ENCODE data around the gene SPAG17. TPM values are rescaled to one million over a fixed set of nuclear protein-coding genes. Genes with fewer than 3 reads are reported as not detected.

The SPAG17 gene
- total RNA-seq, 2 donors from 2014 or later, result 1.6 TPM; not detected in 1

DNA sequence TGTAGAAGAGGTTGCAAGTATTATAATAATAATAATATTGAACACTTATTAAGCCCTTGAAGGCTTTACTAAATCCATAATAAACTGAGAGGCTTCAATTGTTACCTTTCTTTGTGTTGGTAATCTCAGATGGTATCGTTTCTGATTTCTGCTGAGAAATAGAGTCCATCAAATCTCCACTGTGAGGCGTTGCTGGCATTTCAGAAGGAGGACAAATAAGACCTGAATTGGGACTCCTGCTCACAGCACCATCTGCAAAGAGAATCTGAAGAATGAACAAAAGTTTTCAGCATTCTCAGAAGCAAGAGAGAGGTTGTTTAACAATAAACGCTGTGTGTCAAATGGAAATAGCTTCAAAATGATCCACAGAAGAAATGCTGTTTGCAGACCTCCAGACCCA is 161.8 kb downstream of the SPAG17 start:
- H3K9me3 ChIP-seq, result no peaks in the 10 kb centered on the region
- intact Hi-C loops (cut with DNase I), result no loop called here
- no peaks in the 10 kb centered on the region for H3K4me1 ChIP-seq
- no peak overlapping the region for H3K4me3 ChIP-seq
- 40 to 44% methylated on average over 3 of the region's 3 CpGs for WGBS, 2 donors
- no peaks in the 10 kb centered on the region for H3K36me3 ChIP-seq (replicated peaks in 1 of 2; ENCODE audit: insufficient read depth in 1 of 2, low read depth in 2 of 2)
- H3K27ac ChIP-seq, result no peak overlapping the region
- TF ChIP-seq CTCF (IDR thresholded peaks at IDR 0.05), result no peak
- no peak for TF ChIP-seq POLR2A (IDR thresholded peaks at IDR 0.05)
- ATAC-seq (no peak), DNase-seq (no peak)
- no peaks in the 10 kb centered on the region for H3K27me3 ChIP-seq

GRCh38 chr1:118021668-118022067 is 163.4 kb downstream of the SPAG17 start:
- H3K9me3 ChIP-seq, result no peaks in the 10 kb centered on the region
- whole genome bisulfite sequencing, 2 donors, result 42 to 52% methylated on average over 1 of the region's 1 CpG
- no peak for TF ChIP-seq CTCF (IDR thresholded peaks at IDR 0.05)
- intact Hi-C loops (cut with DNase I), result no loop called here
- DNase-seq (no peak), ATAC-seq (no peak)
- no peaks in the 10 kb centered on the region for H3K27me3 ChIP-seq
- no peak overlapping the region for H3K4me3 ChIP-seq
- no peaks in the 10 kb centered on the region for H3K4me1 ChIP-seq
- no peak overlapping the region for H3K27ac ChIP-seq
- H3K36me3 ChIP-seq (replicated peaks in 1 of 2; ENCODE audit: insufficient read depth in 1 of 2, low read depth in 2 of 2), result no peaks in the 10 kb centered on the region

DNA sequence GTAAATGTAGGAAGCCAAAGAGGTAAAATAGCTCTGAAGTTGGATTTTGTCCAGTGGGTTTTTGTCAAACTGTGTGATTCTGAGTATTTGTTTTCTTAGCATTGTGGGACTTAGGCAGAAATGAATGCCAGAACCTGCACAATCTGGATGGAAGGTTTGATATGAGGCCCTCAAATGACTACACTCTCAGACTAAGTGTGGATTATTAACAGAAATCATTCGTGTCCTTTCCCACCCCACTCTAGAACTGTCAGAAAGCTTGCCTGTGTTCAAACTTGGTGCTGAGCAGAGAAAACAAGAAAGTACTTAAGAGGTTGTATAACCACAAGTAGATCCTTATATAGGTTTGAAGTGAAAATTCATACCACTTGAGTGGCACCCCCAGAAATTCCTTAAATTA is 167.0 kb downstream of the SPAG17 start:
- Histone ChIP-seq H3K9me3 (no peaks in the 10 kb centered on the region), H3K4me1 (no peaks in the 10 kb centered on the region), H3K4me3 (no peak overlapping the region), H3K27me3 (no peaks in the 10 kb centered on the region), H3K27ac (no peak overlapping the region), H3K36me3 (replicated peaks in 1 of 2; ENCODE audit: insufficient read depth in 1 of 2, low read depth in 2 of 2) (no peaks in the 10 kb centered on the region)
- WGBS, 2 donors, result 8 to 48% methylated on average over 1 of the region's 1 CpG
- ATAC-seq, result no peak
- intact Hi-C loops (cut with DNase I), result no loop called here
- DNase-seq, result peak in 1 of 4 donors; percentile 5
- TF ChIP-seq POLR2A (IDR thresholded peaks at IDR 0.05) (no peak), CTCF (IDR thresholded peaks at IDR 0.05) (no peak)

DNA sequence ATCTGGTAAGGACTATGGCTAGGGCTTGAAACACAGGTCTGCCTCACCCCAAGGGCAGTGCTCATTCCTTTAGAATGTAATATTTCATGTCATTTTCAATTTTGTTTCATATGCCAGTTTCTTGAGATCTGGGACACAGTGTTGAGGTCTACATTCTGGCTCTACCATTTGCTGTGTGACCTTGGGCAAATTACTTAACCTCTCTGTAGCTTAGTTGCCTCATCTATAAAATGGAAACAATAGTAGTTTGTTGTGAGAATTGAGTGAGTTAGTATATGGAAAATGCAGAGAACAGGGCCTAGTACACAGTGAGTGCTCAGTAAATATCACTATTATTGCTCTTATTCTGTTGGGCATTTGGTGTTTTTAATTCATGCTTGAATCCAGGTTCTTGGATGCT is 171.1 kb downstream of the SPAG17 start:
- Histone ChIP-seq H3K27me3 (no peaks in the 10 kb centered on the region), H3K9me3 (no peaks in the 10 kb centered on the region), H3K4me1 (no peaks in the 10 kb centered on the region), H3K4me3 (no peak overlapping the region), H3K36me3 (replicated peaks in 1 of 2; ENCODE audit: insufficient read depth in 1 of 2, low read depth in 2 of 2) (no peaks in the 10 kb centered on the region), H3K27ac (no peak overlapping the region)
- no peak for ATAC-seq
- no peak for DNase-seq
- intact Hi-C loops (cut with DNase I), result no loop called here
- TF ChIP-seq POLR2A (IDR thresholded peaks at IDR 0.05) (no peak), CTCF (IDR thresholded peaks at IDR 0.05) (no peak)

- no peaks in the 10 kb centered on the region for H3K27me3 ChIP-seq
- DNase-seq (no peak), ATAC-seq (no peak)
- no peak for TF ChIP-seq CTCF (IDR thresholded peaks at IDR 0.05)
- no peaks in the 10 kb centered on the region for H3K4me1 ChIP-seq
- intact Hi-C loops (cut with DNase I), result no loop called here
- no peaks in the 10 kb centered on the region for H3K9me3 ChIP-seq
- H3K36me3 ChIP-seq (replicated peaks in 1 of 2; ENCODE audit: insufficient read depth in 1 of 2, low read depth in 2 of 2), result no peaks in the 10 kb centered on the region
- H3K4me3 ChIP-seq, result no peak overlapping the region
- 79 to 85% methylated on average over 6 of the region's 6 CpGs for WGBS, 2 donors
- no peak overlapping the region for H3K27ac ChIP-seq
These were observed 171.7 kb downstream of the SPAG17 start for GRCh38 chr1:118013336-118013735.

Measured in body of pancreas (tissue), 4 donors.